Epithelial cell of proximal tubule (primary cell): ENCODE measurements around the gene PTPN11. TPM values are rescaled to one million over a fixed set of nuclear protein-coding genes. Genes with fewer than 3 reads are reported as not detected.

Experiments used
- DNase-seq: peaks from one replicate; pipeline ENCODE4 v3.0.0-alpha.2; 2011; ENCODE audit warnings: low read depth
- H3K4me3 ChIP-seq: 2 replicates; pipeline ENCODE4 v1.5.1; 2011; ENCODE audit warnings: low read depth, mild to moderate bottlenecking, low read length
- CTCF ChIP-seq: conservative IDR thresholded peaks from 2 replicates; pipeline ENCODE4 v1.5.1; 2012; ENCODE audit warnings: low read depth, mild to moderate bottlenecking, low read length
- total RNA-seq: library from RNA; depleted of rRNA; stranded (reverse); fragments of >200 nt; gene quantifications from 2 replicates; pipeline ENCODE4 v1.2.3, GENCODE V29; 2015

The PTPN11 gene
- total RNA-seq, 1 donor from 2014 or later: 80.5 TPM

DNA sequence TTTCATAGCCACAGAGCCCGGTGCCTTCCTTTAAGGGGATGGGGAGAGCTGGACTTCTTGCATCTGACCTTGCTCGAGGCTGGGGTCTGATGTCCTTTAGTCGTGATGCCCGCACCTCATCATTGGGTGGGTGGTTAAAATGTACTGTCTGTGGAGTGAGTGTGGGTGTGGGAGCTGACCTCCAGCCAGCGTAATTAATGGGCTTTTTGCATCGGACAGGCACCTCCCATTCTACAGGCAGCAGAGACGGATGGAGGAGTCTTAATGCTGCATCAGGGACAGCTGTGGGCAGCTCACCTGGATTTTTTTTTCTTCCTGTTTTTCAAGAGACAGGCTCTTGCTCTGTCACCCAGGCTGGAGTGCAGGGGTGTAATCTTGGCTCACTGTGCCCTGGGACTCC lies 114.8 kb downstream of the PTPN11 start:
- no peak overlapping the region for H3K4me3 ChIP-seq
- TF ChIP-seq CTCF: no peak
- no peak for DNase-seq

DNA sequence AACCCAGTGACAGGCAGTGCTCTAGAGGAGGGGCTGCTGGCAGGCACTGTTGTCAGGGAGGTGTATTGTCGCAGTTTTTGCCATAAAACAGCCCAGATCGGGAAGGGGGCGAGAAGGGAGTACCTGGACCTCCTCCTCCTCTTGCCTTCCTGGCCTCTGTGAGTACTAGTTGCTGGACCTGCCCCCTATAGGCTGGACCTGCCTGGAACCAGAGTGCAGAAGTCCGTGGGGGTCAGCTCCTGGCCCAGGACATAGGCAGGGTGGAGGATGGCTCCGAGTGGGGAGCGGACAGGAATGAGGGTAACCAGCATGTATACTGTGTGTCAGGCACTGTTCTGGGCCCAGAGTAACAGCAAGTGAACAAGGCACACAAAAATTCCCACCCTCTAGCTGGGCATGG lies 116.3 kb downstream of the PTPN11 start:
- TF ChIP-seq CTCF: no peak
- DNase-seq: no peak
- H3K4me3 ChIP-seq: no peak overlapping the region

DNA sequence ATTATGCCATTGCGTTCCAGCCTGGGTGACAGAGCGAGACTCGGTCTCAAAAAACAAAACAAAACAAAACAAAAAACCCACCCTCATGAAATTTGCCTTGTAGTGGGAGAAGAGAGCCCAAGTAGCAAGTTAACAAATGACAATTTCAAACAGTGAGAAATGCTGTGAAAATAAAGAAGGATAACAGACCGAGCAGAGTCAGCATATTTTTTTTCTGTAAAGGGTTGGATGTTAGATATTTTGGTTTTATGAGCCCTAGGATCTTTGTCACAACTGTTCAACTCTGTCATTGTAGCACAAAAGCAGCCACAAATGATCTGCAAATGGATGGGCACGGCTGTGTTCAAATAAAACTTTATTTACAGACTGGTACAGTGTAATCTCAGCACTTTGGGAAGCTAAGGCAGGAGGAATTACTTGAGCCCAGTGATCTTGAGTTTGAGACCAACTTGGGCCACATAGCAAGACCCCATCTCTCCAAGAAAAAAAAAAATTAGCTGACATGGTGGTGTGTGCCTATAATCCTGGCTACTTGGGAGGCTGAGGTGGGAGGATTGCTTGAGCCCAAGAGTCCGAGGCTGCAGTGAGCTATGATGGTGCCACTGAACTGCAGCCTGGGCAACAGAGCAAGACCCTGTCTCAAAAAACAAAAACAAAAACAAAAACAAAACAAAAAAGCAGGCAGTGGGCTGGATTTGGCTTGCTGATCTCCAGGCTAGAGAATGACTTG lies 117.1 kb downstream of the PTPN11 start:
- DNase-seq: no peak
- no peak for TF ChIP-seq CTCF
- H3K4me3 ChIP-seq: no peak overlapping the region

GRCh38 chr12:112536367-112536730 lies 117.6 kb downstream of the PTPN11 start:
- TF ChIP-seq CTCF: no peak
- no peak overlapping the region for H3K4me3 ChIP-seq
- no peak for DNase-seq

DNA sequence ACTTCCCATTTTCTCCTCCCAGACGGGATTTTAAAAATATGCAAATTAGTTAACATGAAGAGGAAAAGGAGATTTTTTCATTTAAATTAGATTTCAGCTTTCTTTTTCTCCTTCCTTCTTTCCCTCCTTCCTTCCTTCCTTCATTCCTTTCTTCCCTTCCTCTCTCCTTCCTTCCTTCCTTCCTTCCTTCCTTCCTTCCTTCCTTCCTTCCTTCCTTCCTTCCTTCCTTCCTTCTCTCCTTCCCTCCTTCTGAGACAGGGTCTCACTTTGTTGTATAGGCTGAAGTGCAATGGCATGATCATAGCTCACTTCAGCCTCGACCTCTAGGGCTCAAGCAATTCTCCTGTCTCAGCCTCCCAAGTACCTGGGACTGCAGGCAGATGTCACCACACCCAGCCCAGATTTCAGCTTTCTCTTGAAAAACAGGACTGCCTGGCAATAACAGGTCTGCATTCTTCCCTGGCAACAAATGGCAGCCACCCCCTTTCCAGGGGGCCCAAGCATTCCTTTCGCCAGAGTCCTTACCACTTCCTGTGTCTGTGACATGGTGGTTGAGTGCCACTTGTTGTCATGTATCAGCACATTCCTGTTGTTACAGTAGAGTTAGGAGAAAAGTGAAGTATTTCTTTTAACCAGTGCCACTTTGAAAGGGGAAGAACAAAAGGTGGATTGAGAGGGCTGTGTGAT lies 119.1 kb downstream of the PTPN11 start:
- no peak for DNase-seq

DNA sequence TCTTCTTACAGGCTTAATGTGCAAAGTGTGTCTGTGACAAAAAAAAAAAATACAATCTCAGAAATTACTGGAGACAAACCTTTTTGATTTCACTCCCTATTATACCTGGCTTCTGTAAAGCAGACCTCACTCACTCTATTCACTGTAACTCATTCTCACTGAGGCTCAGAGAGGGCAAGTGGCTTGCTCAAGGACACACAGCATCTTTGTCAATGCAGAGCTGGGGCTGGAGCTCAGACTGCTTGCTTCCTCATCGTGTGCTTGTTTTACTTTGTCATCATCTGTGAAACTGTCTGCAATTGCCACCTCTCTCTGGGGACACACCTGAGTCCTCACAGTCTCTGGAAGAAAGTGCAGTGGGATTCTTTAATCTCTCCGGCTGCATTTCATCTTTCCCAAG lies 120.0 kb downstream of the PTPN11 start:
- no peak overlapping the region for H3K4me3 ChIP-seq
- no peak for DNase-seq
- no peak for TF ChIP-seq CTCF

More for the DNA sequence above, 119.1 kb downstream of the PTPN11 start:
- no peak for TF ChIP-seq CTCF
- H3K4me3 ChIP-seq: no peak overlapping the region

- no peak for DNase-seq
- no peak overlapping the region for H3K4me3 ChIP-seq
- TF ChIP-seq CTCF: peak; percentile 24
Observed at GRCh38 chr12:112539221-112539620, 120.5 kb downstream of the PTPN11 start.
